HL-60/S4 treated with retinoic acid at 250 ng/mL for 4 days and 3 days (cell line): ENCODE results near the gene KLRC1.
"Not testable (repeated sequence)": the region's sequence is repeated elsewhere in the genome, so short reads cannot be mapped to it uniquely, and the experiment has no call there.

Experiments
- in situ Hi-C: fragments of 300-500 bp; cut with MboI; formaldehyde crosslinking; loops from 2 replicates; pipeline ENCODE4 v1.7.0; 2022; ENCODE audit warnings: low sequenced_read_pairs

KLRC1 gene

DNA sequence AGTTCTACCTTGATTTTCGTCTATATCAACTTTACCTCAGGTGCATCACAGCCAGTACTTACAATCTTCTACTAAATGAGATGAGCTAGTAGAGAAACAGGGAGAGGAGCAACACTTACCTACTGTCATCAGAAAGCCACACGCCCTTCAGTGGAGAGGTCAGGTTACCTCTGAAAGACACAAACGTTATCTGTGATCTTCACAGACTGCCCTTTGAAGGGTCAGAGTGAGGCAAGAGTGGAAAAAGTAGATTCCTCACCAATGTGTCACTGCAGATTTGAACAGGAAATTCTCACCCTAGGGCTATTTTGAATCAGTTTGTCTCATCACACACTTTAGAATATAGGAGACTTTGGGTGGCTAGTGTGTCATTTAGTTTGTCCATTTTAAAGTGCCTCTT lies 31.0 kb downstream of the KLRC1 start:
- in situ Hi-C loops, result not testable (repeated sequence)

DNA sequence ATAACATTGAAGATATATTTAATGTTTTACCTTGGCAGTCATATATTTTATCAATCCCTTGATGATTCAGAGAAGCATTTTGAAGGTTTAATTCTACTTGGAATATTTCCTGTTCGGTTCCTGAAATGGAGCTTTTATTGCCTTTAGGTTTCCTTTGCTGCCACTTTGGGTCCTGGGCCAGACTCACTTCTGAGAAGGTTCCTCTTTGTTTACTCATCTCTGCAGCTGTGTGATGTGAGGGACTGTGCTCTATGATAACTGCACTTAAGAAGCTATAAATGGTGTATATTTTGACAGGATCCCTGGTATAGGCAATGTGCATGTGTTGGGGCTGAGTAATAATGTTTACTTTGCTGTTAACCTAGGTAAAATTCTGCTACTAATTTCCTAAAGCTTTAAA lies 32.8 kb downstream of the KLRC1 start, which contains the start of gene KLRC3:
Gene KLRC3, minus strand, starts transcription at position 262 of the 400 bp plus-strand sequence. Its CDS starts 45 bp downstream, at position 217.
- in situ Hi-C loops, result not testable (repeated sequence)

- in situ Hi-C loops, result no loop called here
These were observed 43.8 kb downstream of the KLRC1 start, which contains the start of gene KLRC4 for GRCh38 chr12:10409392-10409791. Gene KLRC4, minus strand, starts transcription at chr12:10409757. Its CDS starts 182 bp downstream, at chr12:10409575.

DNA sequence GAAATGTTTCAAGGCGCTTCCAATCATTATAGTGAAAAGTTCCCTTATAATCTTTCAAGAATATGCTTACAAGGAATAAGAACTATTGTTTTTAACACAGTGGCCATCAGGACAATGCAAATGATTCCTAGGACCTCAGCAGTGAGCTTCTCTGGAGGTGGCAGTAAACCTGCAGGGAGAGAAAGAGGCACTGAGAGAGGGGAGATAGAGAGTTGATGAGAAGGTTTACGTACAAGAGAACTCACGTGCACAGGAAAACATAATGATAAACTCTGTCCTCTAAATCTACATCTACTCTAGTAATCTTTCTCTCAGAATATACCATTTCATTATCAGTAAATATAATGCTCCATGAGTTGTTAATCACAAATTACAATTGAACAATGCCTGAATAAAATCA lies 44.3 kb downstream of the KLRC1 start:
- in situ Hi-C loops, result no loop called here

DNA sequence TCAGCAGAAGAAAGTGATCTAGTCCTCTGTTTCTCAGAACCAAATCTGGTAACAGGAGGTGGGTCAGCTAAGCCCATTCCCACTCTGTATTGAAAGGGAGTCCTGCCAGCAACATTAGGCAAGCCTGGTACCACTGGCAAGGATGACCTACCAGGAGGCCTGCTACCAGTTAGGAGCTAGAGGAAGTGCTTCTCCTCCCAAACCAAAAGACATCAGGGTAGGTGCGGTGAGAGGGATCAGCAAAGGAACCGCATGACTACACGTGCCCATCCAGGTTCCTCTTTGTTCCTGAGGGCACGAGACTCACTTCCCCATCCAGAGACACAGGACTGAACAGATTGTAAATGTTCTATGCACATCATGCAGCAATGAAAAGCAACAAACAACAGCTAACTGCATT lies 46.5 kb downstream of the KLRC1 start:
- in situ Hi-C loops, result no loop called here

DNA sequence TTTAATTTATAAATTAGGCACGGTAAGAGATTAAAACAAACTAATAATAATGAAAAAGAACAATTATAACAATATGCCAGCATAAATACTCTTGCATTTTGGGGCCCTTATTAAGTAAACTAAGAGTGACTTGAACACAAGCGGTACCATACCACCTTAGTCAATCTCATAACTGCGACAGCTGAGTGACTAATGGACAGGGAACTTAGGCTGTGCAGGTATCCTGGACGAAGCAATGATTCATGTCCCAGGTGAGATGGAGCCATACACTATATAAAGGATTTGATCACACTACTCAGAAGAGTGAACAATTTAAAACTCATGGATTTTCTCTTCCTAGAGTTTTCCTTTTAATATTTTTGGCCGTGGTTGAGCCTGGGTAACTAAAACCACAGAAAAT lies 47.9 kb downstream of the KLRC1 start:
- in situ Hi-C loops, result no loop called here

GRCh38 chr12:10404798-10405197 lies 48.4 kb downstream of the KLRC1 start:
- in situ Hi-C loops, result no loop called here

GRCh38 chr12:10400829-10401228 lies 52.3 kb downstream of the KLRC1 start:
- in situ Hi-C loops, result no loop called here

DNA sequence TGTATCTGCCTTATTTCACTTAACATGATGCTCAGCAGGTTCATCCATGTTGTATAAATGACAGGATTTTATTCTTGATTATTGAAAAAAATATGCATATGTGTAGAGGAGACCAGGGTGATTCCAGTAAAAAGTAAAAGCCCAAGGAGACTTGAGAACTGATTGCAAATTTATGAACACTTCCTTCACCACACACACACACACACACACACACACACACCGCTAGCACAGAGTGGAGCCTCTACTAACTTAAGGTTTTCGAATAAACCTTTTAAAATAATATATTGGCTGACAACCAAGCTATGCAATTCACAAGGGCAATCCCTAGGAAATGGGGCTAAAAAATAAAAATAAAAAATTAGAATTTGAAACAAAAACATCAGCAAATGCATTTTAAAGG lies 55.0 kb downstream of the KLRC1 start:
- in situ Hi-C loops, result no loop called here

DNA sequence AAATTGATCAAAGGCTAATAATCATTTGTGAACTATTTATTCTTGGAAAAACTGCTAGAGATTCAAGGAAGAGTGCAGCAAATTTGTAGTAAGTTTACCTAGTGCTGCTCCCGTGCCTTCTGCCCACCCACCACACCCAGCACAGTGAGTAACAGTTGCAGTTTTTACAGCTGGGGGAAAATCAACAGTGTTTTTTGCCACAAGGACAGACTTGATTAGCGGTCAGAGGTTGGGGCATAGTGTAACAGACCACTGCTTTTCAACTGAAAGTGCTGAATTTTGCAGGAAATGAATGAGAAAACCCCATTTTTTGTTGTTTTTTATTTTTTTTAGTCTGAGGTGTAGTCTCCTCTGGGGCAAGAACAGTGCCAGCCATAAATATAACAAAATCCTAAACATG lies 55.9 kb downstream of the KLRC1 start:
- in situ Hi-C loops, result no loop called here

DNA sequence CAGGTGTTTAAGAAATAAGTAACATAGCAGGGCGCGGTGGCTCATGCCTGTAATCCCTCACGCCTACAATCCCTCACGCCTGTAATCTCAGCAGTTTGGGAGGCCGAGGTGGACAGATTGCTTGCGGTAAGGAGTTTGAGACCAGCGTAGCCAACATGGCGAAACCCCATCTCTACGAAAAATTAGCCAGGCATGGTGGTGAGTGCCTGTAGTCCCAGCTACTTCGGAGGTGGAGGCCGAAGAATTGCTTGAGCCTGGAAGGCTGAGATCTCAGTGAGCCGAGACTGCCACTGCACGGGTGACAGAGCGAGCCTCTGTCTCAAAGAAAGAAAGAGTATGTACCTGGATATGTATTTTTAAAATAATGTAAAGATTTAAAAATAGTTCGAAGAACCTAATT lies 57.0 kb downstream of the KLRC1 start:
- in situ Hi-C loops, result not testable (repeated sequence)
